CD4-positive, alpha-beta T cell treated with Interleukin-17A for 1 hour (primary cell): ENCODE data around the gene KRT16.
"Not testable (repeated sequence)": the region's sequence is repeated elsewhere in the genome, so short reads cannot be mapped to it uniquely, and the experiment has no call there.

Source experiments
- DNase-seq: peaks from one replicate; pipeline ENCODE4 v3.0.0-alpha.2; 2020

The KRT16 gene

GRCh38 chr17:41626914-41627295 lies 14.3 kb upstream of the KRT16 start:
- not testable (repeated sequence) for DNase-seq

GRCh38 chr17:41626028-41626913 lies 13.7 kb upstream of the KRT16 start:
- DNase-seq, result not testable (repeated sequence)

GRCh38 chr17:41625602-41626001 lies 13.0 kb upstream of the KRT16 start:
- no peak for DNase-seq

GRCh38 chr17:41624208-41625101 lies 11.9 kb upstream of the KRT16 start, which contains the start of gene KRT17:
TSS of gene KRT17 (minus strand) at chr17:41624575. CDS start at chr17:41624509, 66 bp downstream.
- DNase-seq, result no peak

GRCh38 chr17:41623184-41623861 lies 10.8 kb upstream of the KRT16 start:
- not testable (repeated sequence) for DNase-seq

- not testable (repeated sequence) for DNase-seq
Measured at GRCh38 chr17:41622340-41623183, 10.0 kb upstream of the KRT16 start.

- DNase-seq, result no peak
Measured at GRCh38 chr17:41621916-41622315, 9.3 kb upstream of the KRT16 start.

- not testable (repeated sequence) for DNase-seq
Measured at GRCh38 chr17:41621435-41621817, 8.9 kb upstream of the KRT16 start.

GRCh38 chr17:41620583-41621434 lies 8.2 kb upstream of the KRT16 start:
- DNase-seq, result no peak

- DNase-seq, result not testable (repeated sequence)
Measured at GRCh38 chr17:41619927-41620582, 7.5 kb upstream of the KRT16 start.

GRCh38 chr17:41619036-41619926 lies 6.7 kb upstream of the KRT16 start:
- no peak for DNase-seq

- DNase-seq, result no peak
Measured at GRCh38 chr17:41618341-41619035, 5.9 kb upstream of the KRT16 start.

GRCh38 chr17:41617698-41618097 lies 5.1 kb upstream of the KRT16 start:
- no peak for DNase-seq

GRCh38 chr17:41617136-41617535 lies 4.6 kb upstream of the KRT16 start:
- DNase-seq, result no peak

- DNase-seq, result not testable (repeated sequence)
Measured at GRCh38 chr17:41616486-41616885, 3.9 kb upstream of the KRT16 start.

- no peak for DNase-seq
Measured at GRCh38 chr17:41615454-41615853, 2.9 kb upstream of the KRT16 start.

- DNase-seq, result not testable (repeated sequence)
Measured at GRCh38 chr17:41614767-41615166, 2.2 kb upstream of the KRT16 start.

- no peak for DNase-seq
Measured at GRCh38 chr17:41614098-41614497, 1.5 kb upstream of the KRT16 start.
